GM13977 (cell line): ENCODE data around the gene AGRN.
A peak's percentile ranks its signal among the peaks of the same experiment; 100 is the strongest.

Experiments
- DNase-seq: peaks from one replicate; pipeline ENCODE4 v3.0.0; 2012; ENCODE audit warnings: low spot score
- CTCF ChIP-seq: IDR thresholded peaks from 2 replicates; pipeline ENCODE4 v1.5.1; 2012; ENCODE audit warnings: mild to moderate bottlenecking, control low read depth; ENCODE audit not compliant: insufficient read depth; ENCODE audit errors: extremely low read depth, missing control alignments
- in situ Hi-C: fragments of 300-500 bp; cut with MboI; formaldehyde crosslinking; loops from one replicate; pipeline ENCODE4 v1.12.0; 2022; ENCODE audit warnings: low sequenced_read_pairs, low pct_unique_long_range_greater_than_20kb, mixed read lengths, inconsistent platforms; ENCODE audit not compliant: unreplicated experiment

The AGRN gene

GRCh38 chr1:1037366-1038327, 17.7 kb downstream of the AGRN start:
- DNase-seq = no peak
- no peak for TF ChIP-seq CTCF
- in situ Hi-C loops = no loop called here

- in situ Hi-C loops = no loop called here
- no peak for TF ChIP-seq CTCF
- peak; percentile 81 for DNase-seq
Measured at GRCh38 chr1:1038694-1039093, 18.8 kb downstream of the AGRN start.

GRCh38 chr1:1039145-1039910, 19.4 kb downstream of the AGRN start:
- DNase-seq = peak; percentile 62
- TF ChIP-seq CTCF = no peak
- in situ Hi-C loops = no loop called here

GRCh38 chr1:1040004-1040991, 20.4 kb downstream of the AGRN start:
- DNase-seq = peak; percentile 99
- TF ChIP-seq CTCF = peak; percentile 1
- in situ Hi-C loops = no loop called here

GRCh38 chr1:1041092-1041523, 21.2 kb downstream of the AGRN start:
- no peak for DNase-seq
- in situ Hi-C loops = no loop called here
- no peak for TF ChIP-seq CTCF

- no peak for DNase-seq
- no peak for TF ChIP-seq CTCF
- in situ Hi-C loops = no loop called here
Measured at GRCh38 chr1:1041873-1042272, 22.0 kb downstream of the AGRN start.
